Kidney (tissue), 14 donors: ENCODE data around the gene SYNDIG1. TPM values are rescaled to one million over a fixed set of nuclear protein-coding genes. Genes with fewer than 3 reads are reported as not detected.

Source experiments
- DNase-seq, 5 donors: peaks; one replicate each; pipeline ENCODE4 v3.0.0-alpha.2; 2013 to 2020
- FAIRE-seq: peaks from 2 replicates; lab custom pipeline; 2012; peaks lifted over from hg19 to GRCh38; lab: Jason Lieb, UNC
- H3K27ac ChIP-seq, 2 donors: one replicate each; pipeline ENCODE4 v1.7.0; 2013; ENCODE audit warnings: low read depth in 2 of 2, low read length in 2 of 2, inconsistent platforms in 1 of 2
- H3K27me3 ChIP-seq: one replicate; pipeline ENCODE4 v1.7.1; 2013; ENCODE audit warnings: low read length, inconsistent platforms; ENCODE audit not compliant: control insufficient read depth, insufficient read depth
- H3K36me3 ChIP-seq, 3 donors: one replicate each; pipeline versions ENCODE4 v1.7.0 to v1.7.1; 2013; ENCODE audit warnings: low read length in 3 of 3, control low read depth in 1 of 3, inconsistent platforms in 1 of 3; ENCODE audit not compliant: insufficient read depth in 3 of 3, control insufficient read depth in 2 of 3
- H3K4me1 ChIP-seq, 3 donors: one replicate each; pipeline versions ENCODE4 v1.7.0 to v1.7.1; 2013; ENCODE audit warnings: low read length in 3 of 3, inconsistent platforms in 1 of 3, low read depth in 1 of 3; ENCODE audit not compliant: control insufficient read depth in 2 of 3, insufficient read depth in 2 of 3
- H3K4me3 ChIP-seq, 3 donors: one replicate each; pipeline versions ENCODE4 v1.7.0 to v1.8.1; 2013; ENCODE audit warnings: low read length in 3 of 3, control low read depth in 1 of 3, inconsistent platforms in 1 of 3
- H3K9ac ChIP-seq, 3 donors: one replicate each; pipeline versions ENCODE4 v1.7.0 to v1.7.1; 2013; ENCODE audit warnings: low read length in 3 of 3, control low read depth in 1 of 3, inconsistent platforms in 1 of 3
- H3K9me3 ChIP-seq, 3 donors: one replicate each; pipeline versions ENCODE4 v1.7.0 to v1.7.1; 2013; ENCODE audit warnings: low read length in 3 of 3, control low read depth in 1 of 3, inconsistent platforms in 1 of 3; ENCODE audit not compliant: control insufficient read depth in 2 of 3, insufficient read depth in 1 of 3
- CTCF ChIP-seq: IDR thresholded peaks from 3 replicates; pipeline ENCODE4 v1.5.1; 2012; ENCODE audit warnings: mild to moderate bottlenecking, moderate library complexity, borderline replicate concordance; ENCODE audit not compliant: insufficient read depth; ENCODE audit errors: extremely low read depth
- intact Hi-C: fragments of 100-400 bp; cut with DNase I; formaldehyde crosslinking; loops from one replicate; pipeline ENCODE4 v1.11.1; 2022
- polyA plus RNA-seq: library from polyadenylated mRNA; stranded (reverse); fragments of 350-450 nt; fragmentation: Illumina TruSeq; extraction: RNeasy Lipid Tissue Mini Kit (QIAGEN cat#74804); gene quantifications from one replicate; pipeline ENCODE4 v1.2.3, GENCODE V29; 2014; ENCODE audit warnings: low read depth, low replicate concordance; ENCODE audit not compliant: insufficient read depth
- total RNA-seq: library from RNA; stranded (reverse); fragmentation: NEBNext Ultra II Directional; extraction: Animal tissue kit (Norgen Biotek cat#: 25700); gene quantifications from one replicate; pipeline ENCODE4 v1.2.1, GENCODE V29; 2021
- donor health status: control.
- donor health status: control.
- donor health status: control.
- donor health status: control.
- donor health status: control.
- donor health status: DM: yes; HTN: yes; CAD: no.
- donor health status: Normal renal cell carcinoma (clear cell type).

Gene SYNDIG1
- total and polyA plus RNA-seq, 2 donors from 2014 or later, result 5.4 to 8.2 TPM

- Histone ChIP-seq H3K27ac (no peak overlapping the region), H3K9ac (no peak overlapping the region), H3K9me3 (no peaks in the 10 kb centered on the region), H3K27me3 (no peaks in the 10 kb centered on the region), H3K36me3 (no peaks in the 10 kb centered on the region), H3K4me1 (no peaks in the 10 kb centered on the region), H3K4me3 (no peak overlapping the region)
- DNase-seq, result peak in 1 of 5 donors; percentile 62
- no peak for TF ChIP-seq CTCF
- intact Hi-C loops, result no loop called here
- FAIRE-seq, result no peak
Observed at GRCh38 chr20:24678351-24679106, 209.1 kb downstream of the SYNDIG1 start.

- H3K4me1 ChIP-seq, result no peaks in the 10 kb centered on the region
- TF ChIP-seq CTCF, result no peak
- H3K9ac ChIP-seq, result no peak overlapping the region
- FAIRE-seq, result no peak
- H3K9me3 ChIP-seq, result no peaks in the 10 kb centered on the region
- no peaks in the 10 kb centered on the region for H3K36me3 ChIP-seq
- peak in 3 of 5 donors; percentile 4 to 43 (median 36) for DNase-seq
- H3K27ac ChIP-seq, result no peak overlapping the region
- no peak overlapping the region for H3K4me3 ChIP-seq
- no peaks in the 10 kb centered on the region for H3K27me3 ChIP-seq
- intact Hi-C loops, result no loop called here
Observed at GRCh38 chr20:24679448-24680047, 210.1 kb downstream of the SYNDIG1 start.

- no peak for TF ChIP-seq CTCF
- no peaks in the 10 kb centered on the region for H3K9me3 ChIP-seq
- DNase-seq, result peak in 2 of 5 donors; percentile 23 to 50
- no peaks in the 10 kb centered on the region for H3K27me3 ChIP-seq
- intact Hi-C loops, result no loop called here
- H3K27ac ChIP-seq, result no peak overlapping the region
- no peak for FAIRE-seq
- H3K4me1 ChIP-seq, result no peaks in the 10 kb centered on the region
- H3K4me3 ChIP-seq, result no peak overlapping the region
- no peak overlapping the region for H3K9ac ChIP-seq
- no peaks in the 10 kb centered on the region for H3K36me3 ChIP-seq
Observed at GRCh38 chr20:24681634-24682495, 212.4 kb downstream of the SYNDIG1 start.
